ENCODE measurements around the gene CNOT2. TPM values are rescaled to one million over a fixed set of nuclear protein-coding genes. Genes with fewer than 3 reads are reported as not detected.

CNOT2 gene
- total RNA-seq, 1 donor from 2014 or later: 67.2 TPM

DNA sequence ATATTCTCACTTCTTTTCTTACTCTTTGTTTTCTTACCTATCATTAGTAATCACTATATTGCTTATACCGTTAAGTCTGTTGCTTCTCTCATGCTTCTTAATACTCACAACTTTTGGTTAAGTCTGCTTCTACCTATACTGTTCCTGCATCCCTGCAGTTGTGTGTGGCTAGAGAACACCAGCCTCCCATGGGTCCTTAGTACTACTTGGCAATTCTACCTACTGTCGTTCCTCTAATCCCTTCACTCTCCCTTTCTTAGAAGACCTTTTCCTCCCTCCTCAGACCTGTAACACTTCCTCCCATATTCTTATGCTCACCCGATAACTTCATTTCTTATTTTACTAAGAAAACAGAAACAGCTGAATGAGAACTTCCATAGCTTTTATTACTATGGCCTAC lies 29.3 kb downstream of the CNOT2 start:
- Histone ChIP-seq H3K9me3 (ENCODE audit: insufficient read depth, low read depth, low read length) (no peaks in the 10 kb centered on the region), H3K79me2 (ENCODE audit: insufficient read depth, low read length) (peaks cover 100% of the 10 kb centered on the region), H3K36me3 (ENCODE audit: insufficient read depth, low read length) (no peaks in the 10 kb centered on the region), H3K27me3 (ENCODE audit: insufficient read depth, low read length) (no peaks in the 10 kb centered on the region), H3K4me2 (ENCODE audit: low read length) (no peak overlapping the region), H4K20me1 (ENCODE audit: insufficient read depth, low read length) (peaks cover 89% of the 10 kb centered on the region), H3K4me3 (ENCODE audit: insufficient read depth, low read depth, low read length) (no peak overlapping the region), H3K27ac (ENCODE audit: low read depth, low read length) (no peak overlapping the region), H2AFZ (ENCODE audit: low read depth, low read length) (no peak overlapping the region), H3K9ac (ENCODE audit: low read length) (no peak overlapping the region), H3K4me1 (ENCODE audit: insufficient read depth, low read length) (no peaks in the 10 kb centered on the region)
- Mint-ChIP-seq H3K36me3 (ENCODE audit: low read depth, unreplicated experiment) (no peaks in the 10 kb centered on the region), H3K9me3 (ENCODE audit: unreplicated experiment) (no peaks in the 10 kb centered on the region), H3K4me3 (ENCODE audit: unreplicated experiment) (no peak overlapping the region), H3K27ac (ENCODE audit: unreplicated experiment) (no peak overlapping the region), H3K4me1 (ENCODE audit: low read depth, unreplicated experiment) (peaks cover 6% of the 10 kb centered on the region), H3K27me3 (ENCODE audit: low read depth, unreplicated experiment) (no peaks in the 10 kb centered on the region)
- DNase-seq (ENCODE audit: low read depth) (no peak), FAIRE-seq (no peak)
- TF ChIP-seq EZH2 (IDR thresholded peaks at IDR 0.05; ENCODE audit: insufficient read depth, low read length): no peak
- TF ChIP-seq, protein P1, sequence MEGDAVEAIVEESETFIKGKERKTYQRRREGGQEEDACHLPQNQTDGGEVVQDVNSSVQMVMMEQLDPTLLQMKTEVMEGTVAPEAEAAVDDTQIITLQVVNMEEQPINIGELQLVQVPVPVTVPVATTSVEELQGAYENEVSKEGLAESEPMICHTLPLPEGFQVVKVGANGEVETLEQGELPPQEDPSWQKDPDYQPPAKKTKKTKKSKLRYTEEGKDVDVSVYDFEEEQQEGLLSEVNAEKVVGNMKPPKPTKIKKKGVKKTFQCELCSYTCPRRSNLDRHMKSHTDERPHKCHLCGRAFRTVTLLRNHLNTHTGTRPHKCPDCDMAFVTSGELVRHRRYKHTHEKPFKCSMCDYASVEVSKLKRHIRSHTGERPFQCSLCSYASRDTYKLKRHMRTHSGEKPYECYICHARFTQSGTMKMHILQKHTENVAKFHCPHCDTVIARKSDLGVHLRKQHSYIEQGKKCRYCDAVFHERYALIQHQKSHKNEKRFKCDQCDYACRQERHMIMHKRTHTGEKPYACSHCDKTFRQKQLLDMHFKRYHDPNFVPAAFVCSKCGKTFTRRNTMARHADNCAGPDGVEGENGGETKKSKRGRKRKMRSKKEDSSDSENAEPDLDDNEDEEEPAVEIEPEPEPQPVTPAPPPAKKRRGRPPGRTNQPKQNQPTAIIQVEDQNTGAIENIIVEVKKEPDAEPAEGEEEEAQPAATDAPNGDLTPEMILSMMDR (IDR thresholded peaks at IDR 0.05; ENCODE audit: insufficient read depth, low read depth, low read length): no peak

DNA sequence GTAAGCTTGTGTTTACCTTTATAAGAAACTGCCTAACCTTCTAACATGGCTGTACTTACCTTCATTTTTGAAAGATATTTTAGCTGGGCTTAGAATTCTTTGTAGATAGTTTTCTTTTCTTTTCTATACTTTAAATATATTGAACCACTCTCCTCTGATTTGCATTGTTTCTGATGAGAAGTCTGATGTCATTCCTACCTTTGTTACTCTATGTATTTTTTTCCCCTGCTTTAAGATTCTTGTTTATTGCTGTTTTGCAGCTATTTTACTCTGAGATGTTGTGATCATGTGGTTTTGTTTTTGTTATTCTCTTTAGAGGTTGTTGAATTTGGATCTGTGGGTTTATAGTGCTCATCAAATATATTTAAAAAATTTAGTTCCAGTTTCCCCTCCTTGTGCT lies 31.8 kb downstream of the CNOT2 start:
- Mint-ChIP-seq H3K4me1 (ENCODE audit: low read depth, unreplicated experiment) (peaks cover 5% of the 10 kb centered on the region), H3K4me3 (ENCODE audit: unreplicated experiment) (no peak overlapping the region), H3K27me3 (ENCODE audit: low read depth, unreplicated experiment) (no peaks in the 10 kb centered on the region), H3K27ac (ENCODE audit: unreplicated experiment) (no peak overlapping the region), H3K36me3 (ENCODE audit: low read depth, unreplicated experiment) (no peaks in the 10 kb centered on the region), H3K9me3 (ENCODE audit: unreplicated experiment) (no peaks in the 10 kb centered on the region)
- no peaks in the 10 kb centered on the region for H3K27me3 ChIP-seq (ENCODE audit: insufficient read depth, low read length)
- H3K27ac ChIP-seq (ENCODE audit: low read depth, low read length): no peak overlapping the region
- TF ChIP-seq EZH2 (IDR thresholded peaks at IDR 0.05; ENCODE audit: insufficient read depth, low read length): no peak
- TF ChIP-seq, protein P1 (IDR thresholded peaks at IDR 0.05; ENCODE audit: insufficient read depth, low read depth, low read length): no peak
- no peak overlapping the region for H2AFZ ChIP-seq (ENCODE audit: low read depth, low read length)
- H3K4me2 ChIP-seq (ENCODE audit: low read length): no peak overlapping the region
- H3K79me2 ChIP-seq (ENCODE audit: insufficient read depth, low read length): peaks cover 100% of the 10 kb centered on the region
- DNase-seq (ENCODE audit: low read depth): no peak
- peaks cover 78% of the 10 kb centered on the region for H4K20me1 ChIP-seq (ENCODE audit: insufficient read depth, low read length)
- H3K4me1 ChIP-seq (ENCODE audit: insufficient read depth, low read length): no peaks in the 10 kb centered on the region
- H3K9me3 ChIP-seq (ENCODE audit: insufficient read depth, low read depth, low read length): no peaks in the 10 kb centered on the region
- H3K36me3 ChIP-seq (ENCODE audit: insufficient read depth, low read length): peaks cover 4% of the 10 kb centered on the region
- H3K4me3 ChIP-seq (ENCODE audit: insufficient read depth, low read depth, low read length): no peak overlapping the region
- H3K9ac ChIP-seq (ENCODE audit: low read length): no peak overlapping the region
- no peak for FAIRE-seq

DNA sequence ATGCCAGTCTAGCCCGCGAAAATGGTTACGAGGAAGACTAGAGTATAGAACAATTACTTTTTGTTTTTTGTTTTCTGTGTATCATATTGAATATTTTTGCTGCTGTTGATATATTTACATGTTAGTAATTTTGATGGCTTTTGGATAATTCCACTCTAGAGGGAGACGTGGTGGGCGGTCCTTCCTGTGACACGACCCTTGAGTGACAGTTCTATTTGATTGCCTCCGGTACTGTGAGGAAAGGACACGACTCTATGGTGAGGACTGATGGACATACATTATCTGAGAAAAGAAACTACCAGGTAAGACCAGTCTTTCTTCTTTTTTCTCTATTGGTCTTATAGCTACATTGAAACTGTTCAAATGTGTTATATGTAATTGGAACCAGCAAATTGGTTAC lies 34.7 kb downstream of the CNOT2 start:
- H3K27me3 Mint-ChIP-seq (ENCODE audit: low read depth, unreplicated experiment): no peaks in the 10 kb centered on the region
- no peaks in the 10 kb centered on the region for H3K36me3 Mint-ChIP-seq (ENCODE audit: low read depth, unreplicated experiment)
- Histone ChIP-seq H3K27me3 (ENCODE audit: insufficient read depth, low read length) (no peaks in the 10 kb centered on the region), H3K4me2 (ENCODE audit: low read length) (no peak overlapping the region), H3K9me3 (ENCODE audit: insufficient read depth, low read depth, low read length) (no peaks in the 10 kb centered on the region), H2AFZ (ENCODE audit: low read depth, low read length) (no peak overlapping the region), H3K4me3 (ENCODE audit: insufficient read depth, low read depth, low read length) (no peak overlapping the region), H4K20me1 (ENCODE audit: insufficient read depth, low read length) (peaks cover 58% of the 10 kb centered on the region), H3K79me2 (ENCODE audit: insufficient read depth, low read length) (peaks cover 96% of the 10 kb centered on the region), H3K27ac (ENCODE audit: low read depth, low read length) (no peak overlapping the region), H3K9ac (ENCODE audit: low read length) (no peak overlapping the region), H3K4me1 (ENCODE audit: insufficient read depth, low read length) (no peaks in the 10 kb centered on the region), H3K36me3 (ENCODE audit: insufficient read depth, low read length) (peaks cover 4% of the 10 kb centered on the region)
- H3K4me1 Mint-ChIP-seq (ENCODE audit: low read depth, unreplicated experiment): peaks cover 5% of the 10 kb centered on the region
- no peaks in the 10 kb centered on the region for H3K9me3 Mint-ChIP-seq (ENCODE audit: unreplicated experiment)
- H3K27ac Mint-ChIP-seq (ENCODE audit: unreplicated experiment): no peak overlapping the region
- H3K4me3 Mint-ChIP-seq (ENCODE audit: unreplicated experiment): no peak overlapping the region
- no peak for FAIRE-seq
- DNase-seq (ENCODE audit: low read depth): no peak
- TF ChIP-seq, protein P1 (IDR thresholded peaks at IDR 0.05; ENCODE audit: insufficient read depth, low read depth, low read length): no peak
- no peak for TF ChIP-seq EZH2 (IDR thresholded peaks at IDR 0.05; ENCODE audit: insufficient read depth, low read length)

Data from astrocyte (in vitro differentiated cells and primary cell).